HG02588 (cell line): ENCODE data around the gene MED12L.
"Not testable (repeated sequence)": the region's sequence is repeated elsewhere in the genome, so short reads cannot be mapped to it uniquely, and the experiment has no call there.

Experiments
- ATAC-seq: cut with Tn5 transposase; IDR thresholded peaks from one replicate; pipeline ENCODE4 v1.9.1; 2021; ENCODE audit warnings: mild to moderate bottlenecking, moderate library complexity; ENCODE audit not compliant: unreplicated experiment

The MED12L gene

GRCh38 chr3:151206201-151206600, 120.7 kb downstream of the MED12L start:
- ATAC-seq = no peak

GRCh38 chr3:151209654-151210053, 124.2 kb downstream of the MED12L start:
- no peak for ATAC-seq

GRCh38 chr3:151210676-151211381, 125.4 kb downstream of the MED12L start:
- peak; percentile 67 for ATAC-seq

- no peak for ATAC-seq
Measured at GRCh38 chr3:151213151-151213550, 127.7 kb downstream of the MED12L start.

- ATAC-seq = no peak
Measured at GRCh38 chr3:151213881-151214280, 128.4 kb downstream of the MED12L start.

GRCh38 chr3:151214459-151214858, 129.0 kb downstream of the MED12L start:
- no peak for ATAC-seq

GRCh38 chr3:151216641-151217607, 131.5 kb downstream of the MED12L start:
- ATAC-seq = no peak

- no peak for ATAC-seq
Measured at GRCh38 chr3:151218136-151218535, 132.7 kb downstream of the MED12L start.

GRCh38 chr3:151219056-151219455, 133.6 kb downstream of the MED12L start:
- no peak for ATAC-seq

- no peak for ATAC-seq
Measured at GRCh38 chr3:151224268-151224866, 138.9 kb downstream of the MED12L start.

GRCh38 chr3:151225040-151225975, 139.8 kb downstream of the MED12L start:
- ATAC-seq = no peak

GRCh38 chr3:151226088-151226563, 140.7 kb downstream of the MED12L start:
- ATAC-seq = no peak

GRCh38 chr3:151226825-151227224, 141.4 kb downstream of the MED12L start:
- no peak for ATAC-seq

GRCh38 chr3:151227266-151227806, 141.9 kb downstream of the MED12L start:
- ATAC-seq = peak; percentile 34

GRCh38 chr3:151227807-151228665, 142.6 kb downstream of the MED12L start:
- peak; percentile 89 for ATAC-seq

- ATAC-seq = no peak
Measured at GRCh38 chr3:151228666-151229040, 143.2 kb downstream of the MED12L start.

GRCh38 chr3:151230646-151231045, 145.2 kb downstream of the MED12L start:
- peak; percentile 47 for ATAC-seq

GRCh38 chr3:151232403-151232802, 146.9 kb downstream of the MED12L start:
- not testable (repeated sequence) for ATAC-seq

- no peak for ATAC-seq
Measured at GRCh38 chr3:151232991-151233390, 147.5 kb downstream of the MED12L start.
